K562 (cell line): ENCODE measurements around the gene VPS4A. TPM values are rescaled to one million over a fixed set of nuclear protein-coding genes. Genes with fewer than 3 reads are reported as not detected.

ENCODE experiments used
- ATF7 ChIP-seq: fragments of 450-650 bp; IDR thresholded peaks from 2 replicates; pipeline ENCODE4 v1.7.1; 2014; ENCODE audit warnings: mild to moderate bottlenecking, moderate library complexity
- BCLAF1 ChIP-seq, 2 experiments: fragments of 450-650 bp in 1 of 2; IDR thresholded peaks; 2 replicates each; pipeline ENCODE4 v1.6.1; 2011 to 2017; ENCODE audit warnings: low read depth in 2 of 2, antibody characterized with exemption in 1 of 2, borderline replicate concordance in 1 of 2, low read length in 1 of 2, mild to moderate bottlenecking in 1 of 2, mixed read lengths in 1 of 2; ENCODE audit not compliant: control insufficient read depth in 1 of 2
- CBX3 ChIP-seq, 2 experiments: IDR thresholded peaks; 1 replicate in 1 of 2; 2 replicates in 1 of 2; pipeline ENCODE4 v1.6.1; 2012; ENCODE audit warnings: inconsistent platforms in 2 of 2, low read length in 2 of 2, borderline replicate concordance in 1 of 2, control low read depth in 1 of 2
- GMEB1 ChIP-seq: fragments of 250-450 bp; sonication (Bioruptor Pico); IDR thresholded peaks from 2 replicates; pipeline ENCODE4 v1.4.0; 2020; ENCODE audit warnings: mild to moderate bottlenecking
- HNRNPLL ChIP-seq: fragments of 200-400 bp; formaldehyde crosslinking; IDR thresholded peaks from 2 replicates; pipeline ENCODE4 v1.6.1; 2017; ENCODE audit warnings: low read length, low read depth, mild to moderate bottlenecking; ENCODE audit not compliant: poor library complexity, severe bottlenecking
- KLF1 ChIP-seq: fragments of 450-650 bp; IDR thresholded peaks from 2 replicates; pipeline ENCODE4 v1.6.1; 2016; ENCODE audit warnings: missing genetic modification characterization, missing compliant biosample characterization
- MAX ChIP-seq: sonication (generic); formaldehyde crosslinking; IDR thresholded peaks from 2 replicates; pipeline ENCODE4 v1.9.0; 2022; ENCODE audit warnings: mild to moderate bottlenecking, missing genetic modification reagents
- MNT ChIP-seq, 2 experiments: fragments of 450-650 bp; conservative IDR thresholded peaks; 2 replicates each; pipeline ENCODE4 v1.6.1; 2017; ENCODE audit warnings: mild to moderate bottlenecking in 2 of 2, moderate library complexity in 2 of 2
- NKRF ChIP-seq: fragments of 450-650 bp; IDR thresholded peaks from 2 replicates; pipeline ENCODE4 v1.6.1; 2016; ENCODE audit warnings: borderline replicate concordance
- THAP7 ChIP-seq: fragments of 250-450 bp; sonication (Bioruptor Pico); IDR thresholded peaks from 2 replicates; pipeline ENCODE4 v1.5.0; 2021
- ZBTB33 ChIP-seq: sonication (generic); formaldehyde crosslinking; IDR thresholded peaks from 2 replicates; pipeline ENCODE4 v1.8.1; 2023; ENCODE audit warnings: mild to moderate bottlenecking, missing genetic modification reagents
- ZKSCAN1 ChIP-seq: fragments of 150-350 bp; IDR thresholded peaks from 2 replicates; pipeline ENCODE4 v1.6.1; 2016; ENCODE audit warnings: low read depth, low read length
- polyA plus RNA-seq, 8 experiments: library from polyadenylated mRNA; depleted of rRNA in 4 of 8; stranded (reverse) in 5 of 8; unstranded in 3 of 8; fragments of >200 nt; fragmentation: Nextera tagmentation in 2 of 8; fragmentation: Illumina TruSeq in 1 of 8; extraction: Ambion mirVana in 2 of 8; extraction: Trizol in 1 of 8; gene quantifications; 2 replicates each; pipeline versions ENCODE4 v1.2.1 to v1.2.3, GENCODE V29; 2011 to 2014; ENCODE audit warnings: inconsistent platforms in 1 of 8, missing spikeins in 1 of 8
- total RNA-seq, 7 experiments: library from RNA; depleted of rRNA in 6 of 7; stranded (reverse); fragments of >200 nt in 6 of 7; fragmentation: Illumina TruSeq in 2 of 7; extraction: Trizol in 2 of 7; gene quantifications; 2 replicates each; pipeline versions ENCODE4 v1.2.1 to v1.2.3, GENCODE V29; 2011 to 2021; ENCODE audit warnings: low replicate concordance in 1 of 7

Gene VPS4A
- total and polyA plus RNA-seq, 9 of the 15 experiments (the other 6 are each of a cell fraction or from before 2014, with no cell fraction given): 7.6 to 45.4 (median 29.9) TPM

- TF ChIP-seq ZBTB33 (CRISPR knock-in tag) (no peak), THAP7 (CRISPR knock-in tag) (peak; percentile 72; the same call in 1 of the 2 replicates), MAX (0 out of 2 replicates have a peak, but pooled peaks have one; percentile 30), KLF1 (0 out of 2 replicates have a peak, but pooled peaks have one; percentile 34), ATF7 (no peak; the same call in 1 of the 2 replicates), NKRF (peak; percentile 76), CBX3 (IDR thresholded peaks at IDR 0.05; ENCODE audit: borderline replicate concordance in 1 of 2, low read length in 2 of 2) (peak in 1 of 2 experiments; percentile 51; a peak in 1 of 3 replicates), GMEB1 (CRISPR knock-in tag) (no peak), HNRNPLL (peak; percentile 4), ZKSCAN1 (peak; percentile 92), BCLAF1 (IDR thresholded peaks at IDR 0.05; ENCODE audit: borderline replicate concordance in 1 of 2, control insufficient read depth in 1 of 2, low read depth in 2 of 2, low read length in 1 of 2) (0 out of 4 replicates have a peak, but pooled peaks of 1 of the 2 experiments have one; percentile 14), MNT (conservative IDR thresholded peaks at IDR 0.05) (peak in 1 of 2 experiments; percentile 36; a peak in 1 of 4 replicates)
These were observed 610 bp downstream of the VPS4A start (continued) for GRCh38 chr16:69311533-69312387.
